ENCODE data around the gene ABHD1. TPM values are rescaled to one million over a fixed set of nuclear protein-coding genes. Genes with fewer than 3 reads are reported as not detected.
A peak's percentile ranks its signal among the peaks of the same experiment; 100 is the strongest.
"Not testable (repeated sequence)": the region's sequence is repeated elsewhere in the genome, so short reads cannot be mapped to it uniquely, and the experiment has no call there.

Gene ABHD1
- polyA plus RNA-seq, 4 donors, result 0.46 to 1.5 (median 0.95) TPM

DNA sequence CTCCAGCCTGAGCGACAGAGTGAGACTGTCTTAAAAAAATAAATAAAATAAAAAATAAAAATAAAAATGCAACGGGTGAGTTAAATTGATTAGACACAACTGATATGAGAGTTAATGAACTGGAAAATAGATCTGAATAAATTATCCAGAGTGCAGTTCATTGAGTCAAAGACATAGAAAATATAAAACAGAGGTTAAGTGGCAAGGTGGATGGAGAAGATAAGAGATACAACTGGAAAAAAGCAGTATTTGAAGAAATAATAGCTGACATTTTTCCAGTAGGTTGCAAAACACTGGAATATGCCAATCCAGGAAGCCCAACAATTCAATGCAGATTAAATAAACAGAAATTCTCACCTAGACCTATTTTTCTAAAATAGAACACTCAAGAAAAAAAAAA is 15.4 kb upstream of the ABHD1 start:
- DNase-seq (ENCODE audit: low read depth in 4 of 4, low spot score in 3 of 4), result no peak

- no peak for DNase-seq (ENCODE audit: low read depth in 4 of 4, low spot score in 3 of 4)
Measured at GRCh38 chr2:27109083-27109482, 14.5 kb upstream of the ABHD1 start.

DNA sequence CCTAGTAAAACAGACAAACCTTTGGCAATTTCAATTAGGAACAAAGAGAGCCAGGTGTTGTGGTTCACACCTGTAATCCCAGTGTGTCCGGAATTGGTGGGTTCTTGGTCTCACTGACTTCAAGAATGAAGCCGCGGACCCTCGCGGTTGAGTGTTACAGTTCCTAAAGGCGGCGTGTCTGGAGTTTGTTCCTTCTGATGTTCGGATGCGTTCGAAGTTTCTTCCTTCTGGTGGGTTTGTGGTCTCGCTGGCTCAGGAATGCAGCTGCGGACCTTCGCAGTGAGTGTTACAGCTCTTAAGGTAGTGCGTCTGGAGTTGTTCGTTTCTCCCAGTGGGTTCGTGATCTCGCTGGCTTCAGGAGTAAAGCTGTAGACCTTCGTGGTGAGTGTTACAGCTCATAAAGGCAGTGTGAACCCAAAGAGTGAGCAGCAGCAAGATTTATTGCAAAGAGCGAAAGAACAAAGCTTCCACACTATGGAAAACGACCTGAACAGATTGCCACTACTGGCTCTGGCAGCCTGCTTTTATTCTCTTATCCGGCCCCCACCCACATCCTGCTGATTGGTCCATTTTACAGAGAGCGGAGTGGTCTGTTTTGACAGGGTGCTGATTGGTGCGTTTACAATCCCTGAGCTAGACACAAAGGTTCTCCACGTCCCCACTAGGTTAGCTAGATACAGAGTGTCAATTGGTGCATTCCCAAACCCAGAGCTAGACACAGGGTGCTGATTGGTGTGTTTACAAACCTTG is 12.8 kb upstream of the ABHD1 start:
- DNase-seq (ENCODE audit: low read depth in 4 of 4, low spot score in 3 of 4), result not testable (repeated sequence)

DNA sequence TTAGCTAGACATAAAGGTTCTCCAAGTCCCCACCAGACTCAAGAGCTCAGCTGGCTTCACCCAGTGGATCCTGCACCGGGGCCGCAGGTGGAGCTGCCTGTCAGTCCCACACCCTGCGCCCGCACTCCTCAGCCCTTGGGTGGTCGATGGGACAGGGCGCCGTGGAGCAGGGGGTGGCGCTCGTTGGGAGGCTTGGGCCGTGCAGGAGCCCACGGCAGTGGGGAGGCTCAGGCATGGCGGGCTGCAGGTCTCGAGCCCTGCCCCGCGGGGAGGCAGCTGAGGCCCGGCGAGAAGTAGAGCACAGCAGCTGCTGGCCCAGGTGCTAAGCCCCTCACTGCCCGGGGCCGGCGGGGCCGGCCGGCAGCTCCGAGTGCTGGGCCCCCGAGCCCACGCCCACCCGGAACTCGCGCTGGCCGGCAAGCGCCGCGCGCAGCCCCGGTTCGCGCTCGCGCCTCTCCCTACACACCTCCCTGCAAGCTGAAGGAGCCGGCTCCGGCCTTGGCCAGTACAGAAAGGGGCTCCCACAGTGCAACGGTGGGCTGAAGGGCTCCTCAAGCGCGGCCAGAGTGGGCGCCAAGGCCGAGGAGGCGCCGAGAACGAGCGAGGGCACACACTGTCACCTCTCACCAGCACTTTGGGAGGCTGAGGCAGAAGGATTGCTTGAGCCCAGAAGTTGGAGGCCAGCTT is 12.1 kb upstream of the ABHD1 start:
- not testable (repeated sequence) for DNase-seq (ENCODE audit: low read depth in 4 of 4, low spot score in 3 of 4)

DNA sequence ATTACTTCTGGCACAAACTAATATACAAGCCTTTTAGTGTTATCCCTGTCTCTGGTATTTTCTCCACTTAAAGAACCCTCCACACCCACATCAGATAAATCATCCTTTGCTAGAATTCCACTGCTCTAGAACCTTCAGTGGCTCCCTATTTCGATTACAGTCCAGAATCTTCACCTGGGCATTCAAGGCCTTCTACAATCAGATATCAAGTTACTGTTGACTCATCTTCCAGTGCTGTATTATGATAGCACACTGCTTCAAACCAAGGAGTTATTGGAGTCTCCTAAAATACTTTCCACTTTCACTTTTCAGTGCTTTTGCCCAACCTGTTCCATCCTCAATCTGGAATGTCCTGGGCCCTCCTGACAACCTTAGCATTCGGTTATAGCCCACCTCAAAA is 8.1 kb upstream of the ABHD1 start:
- DNase-seq (ENCODE audit: low read depth in 4 of 4, low spot score in 3 of 4), result no peak

GRCh38 chr2:27117995-27118524 is 5.6 kb upstream of the ABHD1 start:
- no peak for DNase-seq (ENCODE audit: low read depth in 4 of 4, low spot score in 3 of 4)

DNA sequence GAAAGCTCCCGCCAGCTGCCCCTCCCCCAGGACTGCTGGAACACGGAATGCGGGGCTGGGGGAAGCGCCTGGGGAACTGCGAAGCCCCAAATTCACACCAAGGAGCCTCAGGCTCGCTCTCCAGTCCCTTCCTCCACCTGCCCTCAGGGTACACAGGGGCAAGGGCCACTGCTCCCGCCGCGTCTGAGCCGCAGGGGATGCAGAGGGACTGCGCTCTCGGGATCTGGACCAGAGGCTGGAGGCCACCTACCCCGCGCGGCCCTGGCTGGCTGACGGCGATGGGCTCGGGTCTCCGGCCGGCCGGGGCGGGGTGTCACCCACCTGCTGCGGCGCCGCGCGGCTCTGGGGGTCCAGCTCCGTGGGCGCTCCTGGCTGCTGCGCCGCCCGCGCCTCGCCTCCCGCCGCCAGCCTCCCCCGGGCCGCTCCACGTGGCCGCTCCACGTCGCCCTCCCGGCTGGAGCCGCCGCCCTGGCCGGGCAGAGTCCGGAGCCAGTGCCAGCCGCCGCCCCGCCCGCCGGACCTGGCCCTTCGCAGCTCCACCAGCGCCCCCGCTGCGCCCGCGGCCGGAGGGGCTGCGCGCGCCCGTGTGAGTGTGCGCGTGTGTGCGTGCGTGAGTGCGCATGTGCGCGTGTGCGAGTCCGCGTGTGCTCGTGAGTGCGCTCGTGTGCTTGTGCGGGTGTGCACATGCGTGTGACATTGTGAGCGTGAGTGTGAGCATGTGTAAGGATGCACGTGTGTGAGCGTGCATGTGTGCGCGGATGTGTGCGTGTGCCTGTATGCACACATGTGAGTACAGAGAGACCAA is 4.9 kb upstream of the ABHD1 start, which contains the start of gene CGREF1:
CGREF1 (minus strand) TSS at position 604 of the 805 bp plus-strand sequence. CDS start 14,762 bp downstream, outside the sequence.
- DNase-seq (ENCODE audit: low read depth in 4 of 4, low spot score in 3 of 4), result no peak

DNA sequence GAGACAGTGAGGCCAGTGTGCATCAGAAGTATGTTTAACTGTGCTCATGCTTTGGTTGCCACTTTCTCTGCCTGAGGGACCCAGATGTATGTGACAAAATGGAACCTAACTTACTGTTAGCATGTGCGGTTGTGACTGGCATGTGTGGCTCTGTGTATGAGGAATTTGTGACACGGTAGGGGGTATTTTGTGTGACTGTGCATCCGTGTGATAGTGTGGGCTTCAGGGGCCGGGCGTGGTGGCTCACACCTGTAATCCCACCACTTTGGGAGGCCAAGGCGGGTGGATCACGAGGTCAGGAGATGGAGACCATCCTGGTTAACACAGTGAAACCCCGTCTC is 4.3 kb upstream of the ABHD1 start:
- not testable (repeated sequence) for DNase-seq (ENCODE audit: low read depth in 4 of 4, low spot score in 3 of 4)

DNA sequence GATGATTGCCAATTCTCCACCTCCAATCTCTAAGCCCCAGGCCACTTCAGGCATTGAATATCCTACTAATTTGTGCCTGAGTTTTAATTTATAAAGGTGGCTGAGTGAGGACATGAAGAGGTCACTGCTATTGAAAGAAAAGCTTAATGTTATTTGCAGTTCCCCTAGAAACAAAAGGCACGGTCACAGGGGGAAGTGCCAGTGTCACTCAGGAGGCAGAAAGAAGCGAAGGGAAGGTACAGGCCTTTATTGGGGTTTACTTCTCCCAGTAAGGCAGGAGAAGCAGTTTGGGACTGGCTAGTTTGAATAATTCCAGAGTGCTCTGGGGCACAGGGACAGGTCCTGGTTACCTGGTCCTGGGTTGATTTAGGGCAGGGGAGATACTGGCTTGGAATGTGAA is 1.7 kb upstream of the ABHD1 start:
- DNase-seq (ENCODE audit: low read depth in 4 of 4, low spot score in 3 of 4), result no peak

DNA sequence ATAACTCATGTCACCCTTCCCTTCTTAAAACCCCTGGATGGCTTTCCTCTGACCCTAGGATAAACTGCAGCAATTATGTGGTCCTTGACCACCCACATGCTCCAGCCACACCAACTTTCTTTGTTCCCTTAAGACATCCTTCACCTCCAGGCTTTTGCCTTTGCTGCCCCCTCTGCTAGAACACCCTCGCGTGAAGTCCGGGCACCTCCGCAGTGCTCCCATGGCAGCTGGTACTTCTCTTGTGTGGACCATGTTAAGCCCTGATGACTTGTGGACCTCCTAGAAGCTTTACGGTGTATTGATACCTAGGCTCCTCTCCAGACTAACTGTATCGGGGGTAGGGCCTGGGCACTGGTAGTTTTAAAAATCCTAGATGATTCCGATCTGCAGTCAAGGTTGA is 824 bp upstream of the ABHD1 start:
- DNase-seq (ENCODE audit: low read depth in 4 of 4, low spot score in 3 of 4), result no peak

DNA sequence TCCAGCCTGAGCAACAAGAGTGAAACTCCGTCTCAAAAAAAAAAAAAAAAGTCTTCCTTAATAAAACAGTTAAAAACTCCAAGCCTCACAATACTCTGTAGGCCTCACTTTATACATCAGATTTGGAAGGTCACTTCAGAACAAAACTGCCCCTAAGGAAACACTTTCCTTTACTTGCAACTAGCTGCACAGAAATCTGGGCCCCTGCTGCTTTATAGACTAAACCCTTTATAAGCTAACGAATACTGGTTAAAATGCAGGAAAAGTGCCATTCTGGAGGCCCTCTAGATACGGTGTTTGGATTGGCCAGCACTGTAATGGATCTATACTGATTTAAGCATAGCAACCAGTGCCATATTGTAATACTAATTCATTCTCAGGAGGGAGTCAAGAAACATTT is 1.5 kb downstream of the ABHD1 start:
- no peak for DNase-seq (ENCODE audit: low read depth in 4 of 4, low spot score in 3 of 4)

DNA sequence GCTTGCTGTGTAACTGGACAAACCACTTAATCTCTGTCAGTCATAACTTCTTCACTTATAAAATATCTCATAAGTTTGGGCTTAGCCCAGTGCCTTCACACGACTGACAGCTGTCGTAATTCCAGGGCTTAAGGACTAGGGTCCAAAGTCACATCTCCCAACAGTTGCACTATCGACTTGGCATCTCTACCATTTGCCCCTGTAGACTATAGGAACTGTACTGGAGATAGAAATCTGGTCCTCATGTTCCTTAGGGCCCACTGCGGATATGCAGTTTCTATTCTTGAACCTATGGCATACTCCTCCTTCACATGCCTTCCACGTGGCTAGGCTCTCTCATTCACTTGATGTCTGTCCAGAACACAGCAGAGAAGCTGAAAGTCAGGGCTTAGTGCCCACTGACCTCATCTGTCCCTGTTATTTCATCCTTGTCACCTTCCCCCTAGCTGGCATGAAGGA is 2.7 kb downstream of the ABHD1 start:
- no peak for DNase-seq (ENCODE audit: low read depth in 4 of 4, low spot score in 3 of 4)

DNA sequence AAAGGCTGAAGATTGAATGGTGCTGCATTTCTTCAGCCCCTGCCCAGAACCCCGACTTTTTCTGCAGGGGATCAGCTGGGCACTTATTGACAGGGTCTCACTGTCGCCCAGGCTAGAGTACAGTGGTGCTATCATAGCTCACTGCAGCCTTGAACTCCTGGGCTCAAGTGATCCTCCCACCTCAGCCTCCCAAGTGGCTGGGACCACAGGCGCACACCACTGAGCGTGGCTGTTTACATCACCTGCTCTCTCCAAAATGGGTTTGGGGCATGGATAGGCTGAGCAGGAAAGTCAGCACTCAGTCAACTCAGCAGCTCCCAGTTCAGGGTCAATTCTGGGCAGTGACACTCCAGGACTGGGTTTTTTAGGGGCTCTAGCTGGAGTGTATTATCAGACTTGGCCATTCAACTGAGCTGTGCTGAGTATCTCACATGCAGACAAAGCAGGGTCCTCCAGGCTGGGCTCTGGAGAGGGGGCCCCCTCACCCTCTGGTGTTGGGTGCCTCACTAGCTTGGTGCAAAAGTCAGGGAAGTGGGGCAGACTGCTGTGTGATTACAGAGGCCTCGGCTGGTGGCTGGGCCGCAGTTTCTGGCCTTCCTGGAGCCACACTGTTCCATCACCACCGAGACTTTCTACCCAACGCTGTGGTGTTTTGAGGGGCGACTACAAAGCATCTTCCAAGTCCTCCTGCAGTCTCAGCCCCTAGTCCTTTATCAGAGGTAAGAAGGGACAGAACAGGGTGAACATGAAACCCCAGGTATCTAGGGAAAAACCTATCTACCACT is 4.5 kb downstream of the ABHD1 start:
- no peak for DNase-seq (ENCODE audit: low read depth in 4 of 4, low spot score in 3 of 4)

DNA sequence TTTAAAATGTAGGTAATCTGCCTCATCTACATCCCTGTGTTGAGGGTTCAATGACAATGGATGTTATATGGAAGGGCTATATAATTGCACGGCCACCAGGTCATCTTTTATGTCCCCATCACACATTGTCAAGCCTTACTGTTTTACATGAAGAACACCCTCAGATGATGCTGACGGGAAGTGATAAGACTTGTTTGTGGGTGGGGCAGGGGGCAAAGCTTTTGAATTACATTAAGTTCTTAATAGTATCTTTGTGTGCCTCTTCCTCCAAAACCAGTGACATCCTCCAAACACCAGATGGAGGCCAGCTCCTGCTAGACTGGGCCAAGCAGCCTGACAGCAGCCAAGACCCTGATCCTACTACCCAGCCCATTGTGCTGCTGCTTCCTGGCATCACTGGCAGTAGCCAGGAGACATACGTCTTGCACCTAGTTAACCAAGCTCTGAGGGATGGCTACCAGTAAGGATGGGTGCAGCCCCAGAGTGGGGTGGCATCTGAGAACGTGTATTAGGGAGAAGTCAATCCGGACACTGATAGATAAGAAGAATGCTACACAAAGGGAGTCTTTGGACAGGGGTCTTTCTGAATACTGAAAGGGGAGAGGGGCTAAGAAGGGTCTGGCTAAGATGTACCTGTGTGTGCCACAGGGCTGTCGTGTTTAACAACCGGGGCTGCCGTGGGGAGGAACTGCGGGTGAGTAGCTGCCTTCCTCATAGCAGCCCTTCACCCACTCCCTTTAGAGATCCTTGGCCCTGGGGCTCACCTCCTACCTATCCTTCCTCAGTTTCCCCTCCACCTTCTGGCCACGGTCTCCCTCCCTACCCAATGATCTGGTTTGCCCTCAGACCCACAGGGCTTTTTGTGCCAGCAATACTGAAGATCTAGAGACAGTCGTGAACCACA is 5.3 kb downstream of the ABHD1 start:
- DNase-seq (ENCODE audit: low read depth in 4 of 4, low spot score in 3 of 4), result no peak

DNA sequence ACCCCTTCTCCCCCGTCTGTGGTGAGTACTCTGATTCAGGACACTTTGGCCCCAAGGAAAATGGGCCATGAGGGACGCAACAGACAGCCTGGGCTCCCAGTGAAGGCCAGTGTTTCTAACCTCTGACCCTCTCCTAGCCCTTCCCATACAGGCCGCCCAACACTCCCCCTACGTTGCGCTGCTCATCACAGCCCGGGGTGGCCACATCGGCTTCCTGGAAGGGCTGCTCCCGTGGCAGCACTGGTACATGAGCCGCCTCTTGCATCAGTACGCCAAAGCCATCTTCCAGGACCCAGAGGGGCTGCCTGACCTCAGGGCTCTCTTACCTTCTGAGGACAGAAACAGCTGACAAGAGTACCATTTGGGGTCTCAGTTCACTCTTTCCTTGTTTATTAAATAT is 6.8 kb downstream of the ABHD1 start:
- DNase-seq (ENCODE audit: low read depth in 4 of 4, low spot score in 3 of 4), result no peak

- DNase-seq (ENCODE audit: low read depth in 4 of 4, low spot score in 3 of 4), result no peak
Measured at GRCh38 chr2:27131429-27131828, 7.8 kb downstream of the ABHD1 start.

- DNase-seq (ENCODE audit: low read depth in 4 of 4, low spot score in 3 of 4), result no peak
Measured at GRCh38 chr2:27133195-27133875, 9.7 kb downstream of the ABHD1 start.

DNA sequence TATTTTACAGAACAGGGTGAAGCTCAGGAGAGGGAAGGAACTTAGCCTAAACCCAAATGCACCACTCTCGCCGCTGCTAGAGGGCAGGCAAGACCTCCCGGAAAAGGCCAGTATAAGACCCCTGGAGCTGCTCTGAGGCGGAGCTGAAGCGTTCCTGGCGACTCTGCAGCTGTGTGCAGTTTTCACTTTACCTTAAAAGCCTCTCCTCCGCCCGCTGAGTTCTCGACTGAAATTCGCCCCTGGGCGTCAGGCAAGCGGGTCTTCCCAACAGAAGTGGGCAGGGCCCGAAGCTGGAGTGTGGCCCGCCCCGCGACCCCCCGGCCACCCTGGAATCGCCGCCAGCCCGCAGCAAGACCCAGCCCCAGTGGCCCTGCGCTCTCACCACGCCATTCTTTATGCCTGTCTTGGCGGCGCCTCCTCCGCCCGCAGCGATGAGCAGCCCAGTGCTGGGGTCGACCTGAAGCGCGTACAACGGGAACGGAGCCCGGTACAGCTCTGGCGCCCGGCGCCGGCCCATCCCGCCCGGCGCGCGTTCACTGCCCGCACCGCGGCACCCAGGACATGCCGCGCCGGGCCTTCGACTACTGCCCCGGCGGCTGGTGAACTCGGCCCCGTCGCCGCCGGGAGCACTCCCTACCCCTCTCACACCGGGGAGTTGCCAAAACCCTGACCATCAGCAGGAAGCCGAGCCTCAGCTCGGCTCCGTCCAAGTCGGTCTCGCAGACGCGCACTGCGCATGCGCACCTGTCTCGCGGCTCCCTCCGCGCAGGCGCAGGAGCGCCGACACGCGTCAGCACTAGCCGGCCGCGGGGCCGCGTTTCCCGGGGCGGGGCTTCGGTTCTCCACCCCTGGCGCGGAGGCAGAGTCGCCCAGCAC is 10.5 kb downstream of the ABHD1 start, which contains the start of gene PREB:
PREB (minus strand) TSS at position 732 of the 876 bp plus-strand sequence; CDS start at position 517, 215 bp downstream.
- DNase-seq (ENCODE audit: low read depth in 4 of 4, low spot score in 3 of 4), result peak; percentile 89 to 94 (median 94)

Data from left renal pelvis (tissue), 4 donors.